AG04450 (cell line): ENCODE measurements around the gene ITSN1. TPM values are rescaled to one million over a fixed set of nuclear protein-coding genes. Genes with fewer than 3 reads are reported as not detected.
A peak's percentile ranks its signal among the peaks of the same experiment; 100 is the strongest.

Source experiments
- CTCF ChIA-PET: fragments of 300-600, 350-600 bp; formaldehyde crosslinking; extraction: SDS; loops from one replicate; lab custom pipeline; 2022; ENCODE audit warnings: antibody characterized with exemption, inconsistent platforms; lab: Charles Lee
- POLR2A ChIA-PET: fragments of 350-600 bp; formaldehyde crosslinking; extraction: SDS; loops from one replicate; lab custom pipeline; 2021; ENCODE audit warnings: antibody characterized with exemption, inconsistent platforms; lab: Yijun Ruan, JAX
- DNase-seq: peaks from one replicate; pipeline ENCODE4 v3.0.0-alpha.2; 2011; ENCODE audit warnings: low read depth, low spot score
- H3K27ac ChIP-seq: one replicate; pipeline ENCODE4 v1.5.1; 2012; ENCODE audit warnings: low read depth, low read length, control low read depth
- H3K27me3 ChIP-seq: one replicate; pipeline ENCODE4 v1.6.0; 2012; ENCODE audit warnings: low read length; ENCODE audit not compliant: control insufficient read depth, insufficient read depth
- H3K4me3 ChIP-seq: 2 replicates; pipeline ENCODE4 v1.5.1; 2011; ENCODE audit warnings: mild to moderate bottlenecking, low read depth, low read length, control low read depth
- H3K9me3 ChIP-seq: 2 replicates; pipeline ENCODE4 v1.5.1; 2012; ENCODE audit warnings: low read length; ENCODE audit not compliant: control insufficient read depth, insufficient read depth
- polyA plus RNA-seq: library from polyadenylated mRNA; depleted of rRNA; stranded (reverse); fragments of >200 nt; gene quantifications from 2 replicates; pipeline ENCODE4 v1.2.3, GENCODE V29; 2011
- TF ChIP-seq, protein P1 (sequence below): IDR thresholded peaks from 2 replicates; pipeline ENCODE4 v1.5.1; 2011; ENCODE audit warnings: low read depth, low read length, control low read depth, inconsistent platforms

ITSN1 gene
- polyA plus RNA-seq, 1 experiment: 51.5 TPM

GRCh38 chr21:33824156-33824941 is 182.0 kb downstream of the ITSN1 start:
- no peaks in the 10 kb centered on the region for H3K9me3 ChIP-seq
- DNase-seq: no peak
- no peak overlapping the region for H3K27ac ChIP-seq
- TF ChIP-seq, protein P1, sequence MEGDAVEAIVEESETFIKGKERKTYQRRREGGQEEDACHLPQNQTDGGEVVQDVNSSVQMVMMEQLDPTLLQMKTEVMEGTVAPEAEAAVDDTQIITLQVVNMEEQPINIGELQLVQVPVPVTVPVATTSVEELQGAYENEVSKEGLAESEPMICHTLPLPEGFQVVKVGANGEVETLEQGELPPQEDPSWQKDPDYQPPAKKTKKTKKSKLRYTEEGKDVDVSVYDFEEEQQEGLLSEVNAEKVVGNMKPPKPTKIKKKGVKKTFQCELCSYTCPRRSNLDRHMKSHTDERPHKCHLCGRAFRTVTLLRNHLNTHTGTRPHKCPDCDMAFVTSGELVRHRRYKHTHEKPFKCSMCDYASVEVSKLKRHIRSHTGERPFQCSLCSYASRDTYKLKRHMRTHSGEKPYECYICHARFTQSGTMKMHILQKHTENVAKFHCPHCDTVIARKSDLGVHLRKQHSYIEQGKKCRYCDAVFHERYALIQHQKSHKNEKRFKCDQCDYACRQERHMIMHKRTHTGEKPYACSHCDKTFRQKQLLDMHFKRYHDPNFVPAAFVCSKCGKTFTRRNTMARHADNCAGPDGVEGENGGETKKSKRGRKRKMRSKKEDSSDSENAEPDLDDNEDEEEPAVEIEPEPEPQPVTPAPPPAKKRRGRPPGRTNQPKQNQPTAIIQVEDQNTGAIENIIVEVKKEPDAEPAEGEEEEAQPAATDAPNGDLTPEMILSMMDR: no peak
- ChIA-PET POLR2A (no interaction called here), CTCF (interaction anchor here (0.6 kb wide), 1 partner anchor 47 kb away, joined by 4 read pairs; no protein-coding TSS in a partner anchor)
- no peak overlapping the region for H3K4me3 ChIP-seq
- no peaks in the 10 kb centered on the region for H3K27me3 ChIP-seq

DNA sequence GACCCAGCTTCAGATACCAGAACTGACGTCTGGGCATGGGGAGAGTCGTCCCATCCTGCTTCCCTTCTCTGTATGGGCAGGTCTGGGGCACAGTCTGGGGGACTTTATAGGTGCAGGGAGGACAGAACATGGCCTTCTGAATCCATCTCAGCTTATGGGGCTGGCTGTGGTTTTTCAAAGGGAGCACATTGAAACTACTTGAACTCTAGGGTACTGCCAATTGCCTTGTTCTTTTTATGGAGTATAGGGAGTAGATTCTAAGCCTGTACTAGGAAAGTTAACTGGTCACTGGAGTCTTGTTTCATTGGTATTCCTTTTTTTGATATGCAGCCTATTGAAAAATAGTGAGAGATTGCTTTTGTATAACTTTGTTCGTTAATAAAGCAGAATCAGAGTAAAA is 183.1 kb downstream of the ITSN1 start:
- DNase-seq: no peak
- CTCF ChIA-PET: no interaction called here
- H3K4me3 ChIP-seq: no peak overlapping the region
- POLR2A ChIA-PET: no interaction called here
- TF ChIP-seq, protein P1: no peak
- no peaks in the 10 kb centered on the region for H3K9me3 ChIP-seq
- H3K27me3 ChIP-seq: no peaks in the 10 kb centered on the region
- H3K27ac ChIP-seq: no peak overlapping the region

DNA sequence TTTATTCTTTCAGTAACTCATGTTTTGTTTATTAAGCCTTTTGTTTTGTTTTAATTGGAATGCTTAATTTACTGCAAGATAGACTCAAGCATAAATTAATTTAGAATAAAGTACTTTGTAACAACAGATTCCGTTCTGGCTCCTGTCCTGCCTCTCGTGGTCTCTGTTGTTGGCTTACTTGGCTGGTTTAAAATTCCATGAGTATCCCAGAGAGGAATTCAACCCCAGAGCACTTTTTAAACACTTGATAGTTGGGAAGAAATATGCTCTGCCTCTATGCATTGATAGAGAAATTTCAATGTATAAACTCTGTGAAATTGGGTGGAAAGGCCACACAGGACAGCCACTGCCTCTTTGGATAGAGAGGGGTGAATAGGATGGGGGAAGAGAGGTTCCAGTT is 183.6 kb downstream of the ITSN1 start:
- CTCF ChIA-PET: interaction anchor here (0.6 kb wide), 2 partner anchors 69 to 220 kb away, joined by 3 to 4 read pairs; no protein-coding TSS in a partner anchor
- peak; percentile 24 for DNase-seq
- H3K4me3 ChIP-seq: no peak overlapping the region
- TF ChIP-seq, protein P1: no peak
- POLR2A ChIA-PET: interaction anchor here (0.5 kb wide), 1 partner anchor 121 kb away, joined by 4 read pairs; no protein-coding TSS in a partner anchor
- no peak overlapping the region for H3K27ac ChIP-seq
- H3K9me3 ChIP-seq: no peaks in the 10 kb centered on the region
- H3K27me3 ChIP-seq: no peaks in the 10 kb centered on the region

GRCh38 chr21:33828083-33828482 is 185.8 kb downstream of the ITSN1 start:
- Histone ChIP-seq H3K27me3 (no peaks in the 10 kb centered on the region), H3K9me3 (no peaks in the 10 kb centered on the region), H3K27ac (no peak overlapping the region), H3K4me3 (no peak overlapping the region)
- CTCF ChIA-PET: no interaction called here
- TF ChIP-seq, protein P1: no peak
- DNase-seq: no peak
- POLR2A ChIA-PET: no interaction called here

DNA sequence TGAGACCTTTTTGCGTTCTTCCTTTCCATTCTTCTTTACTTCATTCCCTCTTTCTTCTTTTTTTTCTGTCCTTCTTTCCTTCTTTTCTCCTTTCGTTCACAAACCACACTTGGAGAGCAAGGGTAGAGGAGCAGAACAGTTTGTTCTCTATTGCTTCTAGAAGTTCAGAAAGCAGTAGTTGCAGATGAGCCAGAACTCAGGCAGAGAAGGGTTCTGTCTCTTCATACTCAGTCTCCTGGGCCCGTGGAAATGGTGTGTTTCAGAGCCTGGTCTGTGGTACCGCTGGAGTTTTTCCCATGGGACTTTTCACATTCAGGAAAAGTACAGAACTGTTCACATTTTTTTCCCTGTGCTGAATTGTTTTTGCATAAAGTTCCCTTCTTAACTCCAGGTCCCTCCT is 186.3 kb downstream of the ITSN1 start:
- POLR2A ChIA-PET: no interaction called here
- no peak overlapping the region for H3K4me3 ChIP-seq
- no peaks in the 10 kb centered on the region for H3K27me3 ChIP-seq
- H3K27ac ChIP-seq: no peak overlapping the region
- CTCF ChIA-PET: no interaction called here
- DNase-seq: no peak
- H3K9me3 ChIP-seq: no peaks in the 10 kb centered on the region
- TF ChIP-seq, protein P1: no peak
